Right lobe of liver (tissue), 4 donors: ENCODE results near the gene CITED2.

Experiments used
- CTCF ChIP-seq, 4 donors: fragments of 200-600 bp in 3 of 4; fragments of 450-650 bp in 1 of 4; IDR thresholded peaks; one replicate each; pipeline versions ENCODE4 v1.5.1 to v1.8.0; 2016 to 2022; ENCODE audit warnings: antibody characterized with exemption in 4 of 4, mild to moderate bottlenecking in 2 of 4
- POLR2A ChIP-seq: fragments of 450-650 bp; IDR thresholded peaks from one replicate; pipeline ENCODE4 v1.6.1; 2017; ENCODE audit warnings: antibody characterized with exemption, mild to moderate bottlenecking
- donor health status: DM: no; HTN: no; CAD: no.
- donor health status: DM: no; HTN: no; CAD: no.
- donor health status: DM: no; HTN: yes; CAD: no.

- no peak for TF ChIP-seq POLR2A
- no peak for TF ChIP-seq CTCF (IDR thresholded peaks at IDR 0.05)
Observed at GRCh38 chr6:139378882-139379341, 4.5 kb upstream of the CITED2 start.
